ENCODE data around the gene KIF1A.

KIF1A gene

GRCh38 chr2:240762971-240763370 lies 57.0 kb downstream of the KIF1A start:
- DNase-seq = no peak

- no peak for DNase-seq
Measured at GRCh38 chr2:240762249-240762648, 57.8 kb downstream of the KIF1A start.

DNA sequence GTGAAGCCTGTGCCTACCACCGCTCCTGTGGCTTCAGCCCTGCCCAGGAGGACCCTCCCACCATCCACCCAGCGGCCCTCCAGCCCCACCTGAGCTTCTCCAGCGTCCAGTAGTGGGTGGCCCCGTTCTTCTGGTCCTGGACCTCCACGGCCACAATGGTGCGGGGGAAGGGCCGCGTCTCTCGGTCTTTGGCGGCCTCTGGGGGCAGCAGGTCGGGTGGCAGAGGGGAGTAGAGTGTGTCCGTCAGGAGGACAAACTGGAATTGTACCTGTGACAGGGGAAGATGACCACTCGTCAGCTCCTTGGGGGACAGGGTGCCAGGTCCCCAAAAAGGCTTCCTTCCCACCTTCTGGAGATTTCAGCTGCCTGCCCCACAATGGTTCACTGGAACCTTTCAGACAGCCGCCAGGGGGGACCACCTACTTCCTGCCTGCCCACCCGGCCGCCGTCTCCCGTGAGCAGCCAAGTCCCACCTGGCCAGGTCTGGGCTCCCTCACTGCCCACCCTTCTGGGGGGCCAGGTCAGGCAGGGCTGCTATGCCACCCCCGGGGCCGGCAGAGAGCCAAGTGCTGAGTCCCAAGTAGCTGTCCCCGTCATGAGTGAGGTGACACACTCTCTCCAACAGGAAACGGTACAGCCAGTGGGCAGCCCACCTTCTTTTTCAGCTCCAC lies 59.3 kb downstream of the KIF1A start:
- no peak for DNase-seq

DNA sequence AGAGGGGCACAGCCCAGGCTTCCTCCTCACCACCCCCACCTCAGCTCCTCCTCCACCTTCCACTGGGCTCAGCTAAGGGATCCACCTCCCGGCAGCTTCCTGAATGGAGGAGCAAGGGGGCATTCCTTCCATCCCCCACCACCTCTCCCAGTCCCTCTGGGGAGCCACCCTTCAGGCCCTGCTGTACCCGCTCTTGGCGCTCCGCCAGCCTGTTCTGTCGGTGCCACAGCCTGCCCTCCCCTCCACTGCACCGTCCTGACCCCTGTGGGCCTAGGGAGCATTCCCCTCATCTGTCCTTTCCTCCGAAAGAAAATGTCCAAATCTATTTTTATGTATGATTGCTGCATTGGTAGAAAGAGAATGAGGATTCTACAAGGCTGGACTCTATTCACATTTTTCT lies 59.9 kb downstream of the KIF1A start:
- DNase-seq = no peak

- DNase-seq = no peak
Measured at GRCh38 chr2:240759459-240759858, 60.6 kb downstream of the KIF1A start.

GRCh38 chr2:240757086-240757614 lies 62.9 kb downstream of the KIF1A start:
- no peak for DNase-seq

GRCh38 chr2:240752209-240752608 lies 67.8 kb downstream of the KIF1A start:
- DNase-seq = no peak

DNA sequence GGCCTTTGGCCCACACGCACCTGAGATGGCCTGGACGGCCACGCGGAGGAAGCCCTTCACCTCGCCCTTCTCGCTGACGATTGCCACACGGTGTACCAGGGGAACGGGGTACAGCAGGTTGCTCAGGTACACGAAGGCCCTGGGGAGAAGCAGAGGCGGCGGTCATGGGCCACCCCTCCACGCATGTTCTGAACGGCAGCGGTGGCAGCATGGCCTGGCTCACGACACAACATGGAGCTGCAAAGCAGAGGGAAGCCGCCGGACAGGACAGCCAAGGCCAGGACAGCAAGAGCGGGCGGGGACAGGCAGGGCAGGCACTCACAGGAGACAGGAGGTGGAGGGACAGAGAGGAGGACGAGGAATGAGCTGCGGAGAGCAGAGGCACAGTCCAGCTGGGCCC lies 69.6 kb downstream of the KIF1A start:
- no peak for DNase-seq

DNA sequence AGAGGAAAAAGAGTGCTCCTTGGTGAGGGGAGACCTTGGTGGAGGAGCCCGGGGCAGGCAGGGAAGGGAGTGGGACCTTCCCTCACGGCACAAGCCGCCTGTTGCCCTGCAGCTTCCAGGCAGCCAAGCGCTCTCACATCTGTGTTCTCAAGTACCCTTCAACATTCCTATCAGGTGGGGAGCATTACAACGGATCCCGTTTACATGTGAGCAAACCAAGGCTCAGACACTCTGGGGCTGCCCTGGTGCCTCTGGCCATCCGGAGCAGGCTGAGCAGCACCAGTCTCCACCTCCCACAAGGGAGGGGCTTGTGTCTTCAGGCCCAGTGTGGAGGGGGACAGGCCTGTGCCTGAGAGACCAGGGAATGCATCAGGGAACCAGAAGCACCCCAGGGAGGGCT lies 70.5 kb downstream of the KIF1A start:
- DNase-seq = no peak

DNA sequence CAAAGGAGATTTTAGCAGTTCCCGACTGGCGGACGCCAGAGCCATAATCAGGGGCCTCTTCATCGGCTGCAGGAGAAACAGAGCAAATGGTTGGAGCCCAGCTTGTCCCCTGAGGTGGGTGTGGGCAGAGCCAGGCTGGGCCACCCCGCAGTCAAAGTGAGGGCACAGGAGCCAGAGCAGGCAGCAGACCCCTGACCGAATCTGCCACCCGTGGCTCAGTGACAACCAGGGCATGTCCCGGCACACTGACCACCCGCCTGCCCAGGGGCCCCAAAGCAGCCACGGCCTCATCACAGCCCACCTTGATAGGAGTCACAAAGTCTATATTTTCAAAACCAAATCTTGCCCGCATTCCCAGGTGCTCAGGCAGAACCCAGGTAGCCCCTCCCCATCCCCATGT lies 72.8 kb downstream of the KIF1A start:
- no peak for DNase-seq

GRCh38 chr2:240746671-240747070 lies 73.3 kb downstream of the KIF1A start:
- no peak for DNase-seq

DNA sequence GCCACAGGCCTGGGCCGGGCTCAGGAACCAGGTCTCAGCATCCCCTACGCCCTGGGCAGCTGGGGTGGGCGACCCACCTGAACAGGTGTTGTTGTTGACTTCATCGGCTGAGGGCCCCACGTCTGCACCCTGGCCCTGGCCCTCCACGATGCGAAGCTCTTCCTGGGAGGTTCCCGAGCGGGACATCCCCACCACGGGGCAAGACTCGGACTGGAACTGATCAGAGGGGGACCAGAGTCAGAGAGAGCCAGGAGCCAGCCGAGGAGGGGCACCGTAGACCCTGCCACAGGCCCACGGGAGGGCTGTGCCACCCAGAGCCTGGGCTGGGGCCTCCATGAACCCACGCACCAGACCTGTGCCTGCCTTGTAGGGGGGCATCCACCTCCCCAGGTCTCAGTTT lies 74.1 kb downstream of the KIF1A start:
- no peak for DNase-seq

- DNase-seq = no peak
Measured at GRCh38 chr2:240745456-240745855, 74.6 kb downstream of the KIF1A start.

- DNase-seq = no peak
Measured at GRCh38 chr2:240742602-240743095, 77.4 kb downstream of the KIF1A start.

- no peak for DNase-seq
Measured at GRCh38 chr2:240741091-240741490, 78.9 kb downstream of the KIF1A start.

DNA sequence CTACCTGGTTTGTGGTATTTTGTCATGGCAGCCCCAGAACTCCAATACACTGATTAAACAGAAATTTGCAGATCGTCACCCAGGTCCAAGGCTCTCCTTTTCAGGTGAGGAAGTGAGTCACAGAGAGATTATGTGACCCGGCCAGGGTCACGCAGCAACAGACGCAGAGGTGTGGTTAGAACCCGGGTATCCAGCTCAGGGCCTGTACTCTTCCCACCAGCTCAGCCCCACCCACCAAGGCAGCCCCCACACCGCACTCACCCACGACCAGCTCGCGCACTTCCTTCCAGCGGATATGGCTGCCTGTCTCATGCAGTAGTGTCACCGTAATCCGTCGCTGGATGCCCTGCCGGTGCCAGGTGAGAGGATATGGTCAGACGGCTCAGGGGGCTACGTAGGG lies 80.2 kb downstream of the KIF1A start:
- DNase-seq = no peak

- no peak for DNase-seq
Measured at GRCh38 chr2:240737958-240738357, 82.1 kb downstream of the KIF1A start.

DNA sequence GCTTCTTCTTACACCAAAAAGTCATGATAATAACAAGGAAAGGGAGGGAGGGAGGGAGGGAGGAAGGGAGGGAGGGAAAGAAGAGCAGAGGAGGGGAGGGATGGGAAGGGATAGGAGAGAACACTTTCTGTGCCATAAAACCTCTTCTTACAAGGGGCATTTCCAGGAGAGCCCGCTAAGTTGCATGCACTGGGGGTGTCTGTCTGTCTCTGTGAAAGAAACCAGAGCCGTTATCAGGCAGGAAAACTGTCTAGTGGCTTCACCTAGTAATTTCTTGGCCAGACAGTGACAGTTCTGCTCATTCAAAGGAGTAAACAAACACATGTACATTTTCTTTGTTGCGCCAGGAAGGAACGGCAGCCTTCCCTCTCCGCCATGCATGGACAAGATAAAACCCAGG lies 82.5 kb downstream of the KIF1A start:
- DNase-seq = no peak

GRCh38 chr2:240736281-240737250 lies 83.5 kb downstream of the KIF1A start:
- no peak for DNase-seq

GRCh38 chr2:240735476-240735875 lies 84.5 kb downstream of the KIF1A start:
- no peak for DNase-seq

DNA sequence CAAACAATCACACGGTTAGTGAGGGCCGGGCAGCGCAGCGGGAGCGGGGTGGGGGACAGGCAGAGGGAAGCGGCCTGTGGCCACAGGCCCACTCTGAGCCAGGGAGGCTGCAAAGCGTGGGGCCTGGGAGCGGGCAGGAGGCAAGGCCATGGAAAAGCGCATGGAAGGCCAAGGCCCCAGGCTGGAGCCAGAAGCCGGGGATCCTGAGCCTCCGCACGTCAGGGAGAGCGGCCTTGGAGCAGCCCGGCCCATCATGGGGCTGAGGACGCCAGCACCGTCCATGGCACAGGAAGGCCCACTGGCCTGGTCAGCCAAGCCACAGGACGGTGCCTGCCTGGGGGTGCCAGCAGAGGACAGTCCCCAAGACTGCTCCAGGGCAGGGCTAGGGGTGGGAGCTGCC lies 85.3 kb downstream of the KIF1A start:
- DNase-seq = no peak

DNA sequence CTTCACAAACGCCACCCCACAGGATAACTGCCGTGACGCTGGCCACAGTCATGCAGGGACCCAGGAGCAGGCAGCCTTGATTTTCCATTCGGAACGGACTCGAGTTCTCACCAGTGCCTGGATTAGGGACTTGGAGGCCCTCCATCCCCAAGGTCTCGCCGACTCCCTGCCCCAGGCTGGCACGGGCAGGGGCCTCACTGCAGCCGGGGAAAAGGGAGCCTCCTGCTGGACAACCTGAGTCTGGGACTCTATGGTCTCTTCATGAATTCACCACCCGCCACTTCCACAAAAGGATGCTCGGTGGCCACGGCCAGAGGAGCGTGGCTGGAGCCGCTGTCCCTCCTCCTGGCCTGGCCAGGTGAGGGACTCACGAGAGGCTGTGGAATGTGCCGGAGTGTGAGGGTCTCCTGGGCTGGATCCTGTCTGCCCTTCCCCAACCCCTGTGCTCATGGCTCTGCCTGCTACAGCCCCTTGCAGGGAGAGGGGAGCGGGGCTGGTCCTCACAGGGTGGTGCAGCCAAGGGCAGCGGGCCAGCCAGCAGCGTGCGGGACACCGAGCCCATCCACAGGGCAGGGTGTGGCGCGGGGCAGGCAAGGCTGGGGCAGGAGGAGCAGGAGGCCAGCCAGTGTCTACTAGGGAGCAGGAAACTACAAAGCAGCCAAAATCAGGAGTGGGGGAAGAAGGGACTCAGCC lies 86.1 kb downstream of the KIF1A start:
- no peak for DNase-seq

DNA sequence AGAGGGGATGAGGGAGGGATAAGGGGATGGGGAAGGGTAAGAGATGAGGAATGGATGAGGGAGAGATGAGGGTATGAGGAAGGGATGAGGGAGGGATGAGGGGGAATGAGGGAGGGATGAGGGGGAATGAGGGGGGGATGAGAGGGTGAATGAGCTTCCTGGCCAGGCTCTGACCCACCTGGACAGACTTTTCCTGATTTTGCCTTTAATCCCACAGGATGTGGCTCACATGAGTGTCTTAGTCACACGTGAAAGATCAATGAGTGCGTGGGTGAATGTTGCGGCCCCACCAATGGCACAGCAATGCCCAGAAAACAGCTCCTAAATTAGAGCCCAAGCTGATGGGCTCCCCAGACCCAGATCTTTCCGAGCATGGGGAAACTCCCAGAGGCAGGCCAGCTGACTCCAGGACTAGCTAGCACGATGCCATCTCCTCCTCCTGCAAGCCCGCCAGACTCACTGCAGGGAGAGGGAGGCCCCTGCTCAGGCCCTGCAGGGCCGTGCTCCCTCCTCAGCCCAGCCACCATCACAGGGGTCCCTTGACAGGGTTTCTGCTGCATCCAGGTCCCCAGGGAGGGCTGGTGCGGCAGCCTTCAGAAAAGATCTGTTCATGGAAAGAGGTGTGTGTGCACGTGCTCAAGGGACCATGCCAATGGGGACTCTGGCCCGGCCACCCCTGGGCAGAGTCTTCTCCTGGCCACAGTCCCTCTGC lies 87.0 kb downstream of the KIF1A start:
- DNase-seq = no peak

All from SIG-M5 (cell line).